ENCODE measurements around the gene BAIAP2L1. TPM values are rescaled to one million over a fixed set of nuclear protein-coding genes. Genes with fewer than 3 reads are reported as not detected.

Gene BAIAP2L1
- total RNA-seq, 1 donor from 2014 or later: 35.1 TPM

DNA sequence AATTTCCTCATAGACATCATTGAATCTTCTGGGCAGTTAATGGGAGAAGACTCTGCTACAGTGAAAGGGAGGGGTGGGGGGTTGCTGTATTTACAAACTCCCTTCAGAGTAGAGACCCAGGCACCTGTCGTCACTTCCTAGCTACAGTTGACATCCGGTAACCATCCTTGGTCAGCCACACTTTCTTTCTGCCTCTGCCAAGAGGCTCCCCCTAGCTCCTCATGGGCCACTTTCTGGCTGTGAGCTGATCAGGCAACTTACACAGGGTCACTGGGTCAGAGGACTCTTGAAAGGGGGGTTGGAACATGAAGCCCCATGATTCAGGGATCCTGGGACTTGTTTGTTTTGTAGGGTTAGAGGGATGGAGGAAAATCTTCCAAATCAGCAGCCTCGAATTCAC lies 150.1 kb downstream of the BAIAP2L1 start:
- H3K4me2 ChIP-seq: peak overlapping the region; percentile 88
- Mint-ChIP-seq H3K4me3 (peak overlapping the region; percentile 97), H3K36me3 (peaks cover 3% of the 10 kb centered on the region), H3K4me1 (peaks cover 23% of the 10 kb centered on the region), H3K27ac (no peak overlapping the region), H3K27me3 (ENCODE audit: insufficient read depth, low read depth) (peaks cover 3% of the 10 kb centered on the region), H3K9me3 (no peaks in the 10 kb centered on the region)
- H3K9me3 ChIP-seq (ENCODE audit: low read depth): no peaks in the 10 kb centered on the region
- H4K20me1 ChIP-seq (ENCODE audit: low read depth): peaks cover 8% of the 10 kb centered on the region
- no peaks in the 10 kb centered on the region for H3K27me3 ChIP-seq
- peaks cover 17% of the 10 kb centered on the region for H3K79me2 ChIP-seq (ENCODE audit: low read depth)
- H3K4me3 ChIP-seq: peak overlapping the region; percentile 93
- peaks cover 15% of the 10 kb centered on the region for H3K4me1 ChIP-seq
- no peak overlapping the region for H3K9ac ChIP-seq
- no peak for DNase-seq (ENCODE audit: low spot score)
- TF ChIP-seq EZH2 (IDR thresholded peaks at IDR 0.05): no peak
- H3K27ac ChIP-seq: no peak overlapping the region
- H3F3A ChIP-seq (ENCODE audit: low read depth): peaks cover 8% of the 10 kb centered on the region
- no peak overlapping the region for H2AFZ ChIP-seq (replicated peaks)
- H3K36me3 ChIP-seq: no peaks in the 10 kb centered on the region

GRCh38 chr7:98249106-98249505 lies 151.8 kb downstream of the BAIAP2L1 start:
- Histone ChIP-seq H3K4me3 (no peak overlapping the region), H3K4me1 (peaks cover 15% of the 10 kb centered on the region), H3K27ac (no peak overlapping the region), H3F3A (ENCODE audit: low read depth) (peaks cover 8% of the 10 kb centered on the region), H3K79me2 (ENCODE audit: low read depth) (peaks cover 13% of the 10 kb centered on the region), H3K9me3 (ENCODE audit: low read depth) (no peaks in the 10 kb centered on the region), H4K20me1 (ENCODE audit: low read depth) (peaks cover 8% of the 10 kb centered on the region), H3K9ac (no peak overlapping the region), H3K36me3 (no peaks in the 10 kb centered on the region), H3K27me3 (no peaks in the 10 kb centered on the region), H3K4me2 (no peak overlapping the region), H2AFZ (replicated peaks) (no peak overlapping the region)
- no peaks in the 10 kb centered on the region for H3K36me3 Mint-ChIP-seq
- no peak for TF ChIP-seq EZH2phosphoT487 (IDR thresholded peaks at IDR 0.05)
- TF ChIP-seq EZH2 (IDR thresholded peaks at IDR 0.05): no peak
- H3K4me1 Mint-ChIP-seq: peaks cover 19% of the 10 kb centered on the region
- H3K27me3 Mint-ChIP-seq (ENCODE audit: insufficient read depth, low read depth): no peaks in the 10 kb centered on the region
- H3K27ac Mint-ChIP-seq: no peak overlapping the region
- H3K9me3 Mint-ChIP-seq: no peaks in the 10 kb centered on the region
- DNase-seq (ENCODE audit: low spot score): no peak
- peak overlapping the region; percentile 16 for H3K4me3 Mint-ChIP-seq

DNA sequence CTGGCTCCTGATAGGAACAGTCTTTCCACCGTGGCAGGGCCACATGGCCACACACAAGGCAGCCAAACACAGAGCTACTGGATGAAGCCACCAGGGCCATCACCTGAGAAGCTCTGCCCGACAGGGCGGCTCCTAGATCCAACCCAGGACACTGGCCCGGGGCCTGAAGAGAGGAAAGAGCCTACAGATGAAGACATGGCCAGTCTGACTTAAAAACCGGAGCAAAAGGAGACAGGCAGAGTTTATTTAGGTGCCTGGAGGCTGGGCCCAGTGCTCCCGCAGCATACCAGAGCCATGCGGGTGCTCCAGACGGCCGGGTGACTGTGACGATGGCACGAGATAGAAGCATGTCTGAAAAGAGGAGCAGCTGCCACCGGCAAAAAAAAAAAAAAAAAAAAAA lies 152.7 kb downstream of the BAIAP2L1 start:
- Histone ChIP-seq H3K9ac (no peak overlapping the region), H4K20me1 (ENCODE audit: low read depth) (peaks cover 5% of the 10 kb centered on the region), H3K4me1 (peaks cover 13% of the 10 kb centered on the region), H3K9me3 (ENCODE audit: low read depth) (no peaks in the 10 kb centered on the region), H3K27me3 (no peaks in the 10 kb centered on the region), H3K79me2 (ENCODE audit: low read depth) (peaks cover 8% of the 10 kb centered on the region), H3K4me2 (no peak overlapping the region), H3K27ac (no peak overlapping the region), H3F3A (ENCODE audit: low read depth) (peaks cover 8% of the 10 kb centered on the region), H2AFZ (replicated peaks) (no peak overlapping the region), H3K36me3 (no peaks in the 10 kb centered on the region), H3K4me3 (no peak overlapping the region)
- H3K36me3 Mint-ChIP-seq: no peaks in the 10 kb centered on the region
- no peak for DNase-seq (ENCODE audit: low spot score)
- peaks cover 17% of the 10 kb centered on the region for H3K4me1 Mint-ChIP-seq
- TF ChIP-seq CTCF (IDR thresholded peaks at IDR 0.05) (no peak), EZH2phosphoT487 (IDR thresholded peaks at IDR 0.05) (no peak), EZH2 (IDR thresholded peaks at IDR 0.05) (no peak)
- H3K9me3 Mint-ChIP-seq: no peaks in the 10 kb centered on the region
- H3K27ac Mint-ChIP-seq: no peak overlapping the region
- H3K27me3 Mint-ChIP-seq (ENCODE audit: insufficient read depth, low read depth): no peaks in the 10 kb centered on the region
- no peak overlapping the region for H3K4me3 Mint-ChIP-seq

GRCh38 chr7:98244871-98245270 lies 156.0 kb downstream of the BAIAP2L1 start:
- Histone ChIP-seq H3K4me1 (peaks cover 6% of the 10 kb centered on the region), H3K4me3 (no peak overlapping the region), H3K27me3 (no peaks in the 10 kb centered on the region), H3K27ac (no peak overlapping the region), H3F3A (ENCODE audit: low read depth) (no peaks in the 10 kb centered on the region), H3K9ac (no peak overlapping the region), H4K20me1 (ENCODE audit: low read depth) (no peaks in the 10 kb centered on the region), H3K9me3 (ENCODE audit: low read depth) (no peaks in the 10 kb centered on the region), H3K36me3 (no peaks in the 10 kb centered on the region), H3K4me2 (no peak overlapping the region), H3K79me2 (ENCODE audit: low read depth) (no peaks in the 10 kb centered on the region), H2AFZ (replicated peaks) (no peak overlapping the region)
- Mint-ChIP-seq H3K27me3 (ENCODE audit: insufficient read depth, low read depth) (no peaks in the 10 kb centered on the region), H3K4me3 (no peak overlapping the region), H3K36me3 (peaks cover 2% of the 10 kb centered on the region), H3K4me1 (peaks cover under 1% of the 10 kb centered on the region), H3K9me3 (no peaks in the 10 kb centered on the region), H3K27ac (no peak overlapping the region)
- DNase-seq (ENCODE audit: low spot score): no peak
- TF ChIP-seq EZH2 (IDR thresholded peaks at IDR 0.05): no peak
- no peak for TF ChIP-seq EZH2phosphoT487 (IDR thresholded peaks at IDR 0.05)
- no peak for TF ChIP-seq CTCF (IDR thresholded peaks at IDR 0.05)
